Measurements from ENCODE around the gene MOCS1. TPM values are rescaled to one million over a fixed set of nuclear protein-coding genes. Genes with fewer than 3 reads are reported as not detected.

MOCS1 gene
- total RNA-seq, 4 donors from 2014 or later, result 52.0 to 128 (median 81.1) TPM

DNA sequence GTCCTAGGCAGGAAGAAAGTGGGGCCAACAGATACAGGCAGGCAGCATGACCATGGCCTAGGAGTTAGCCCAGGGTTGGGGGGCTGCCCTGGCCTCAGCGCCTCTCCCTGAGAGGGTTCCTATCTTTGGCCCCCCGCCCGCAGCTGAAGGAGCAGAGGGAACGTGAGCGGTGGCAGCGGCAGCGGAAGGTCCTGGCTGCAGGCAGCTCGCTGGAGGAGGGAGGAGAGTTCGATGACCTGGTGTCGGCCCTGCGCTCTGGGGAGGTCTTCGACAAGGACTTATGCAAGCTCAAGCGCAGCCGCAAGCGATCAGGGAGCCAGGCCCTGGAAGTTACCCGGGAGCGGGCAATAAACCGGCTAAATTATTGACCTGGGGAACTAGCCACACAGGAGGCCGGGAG lies 32.6 kb downstream of the MOCS1 start:
- TF ChIP-seq, protein P1, sequence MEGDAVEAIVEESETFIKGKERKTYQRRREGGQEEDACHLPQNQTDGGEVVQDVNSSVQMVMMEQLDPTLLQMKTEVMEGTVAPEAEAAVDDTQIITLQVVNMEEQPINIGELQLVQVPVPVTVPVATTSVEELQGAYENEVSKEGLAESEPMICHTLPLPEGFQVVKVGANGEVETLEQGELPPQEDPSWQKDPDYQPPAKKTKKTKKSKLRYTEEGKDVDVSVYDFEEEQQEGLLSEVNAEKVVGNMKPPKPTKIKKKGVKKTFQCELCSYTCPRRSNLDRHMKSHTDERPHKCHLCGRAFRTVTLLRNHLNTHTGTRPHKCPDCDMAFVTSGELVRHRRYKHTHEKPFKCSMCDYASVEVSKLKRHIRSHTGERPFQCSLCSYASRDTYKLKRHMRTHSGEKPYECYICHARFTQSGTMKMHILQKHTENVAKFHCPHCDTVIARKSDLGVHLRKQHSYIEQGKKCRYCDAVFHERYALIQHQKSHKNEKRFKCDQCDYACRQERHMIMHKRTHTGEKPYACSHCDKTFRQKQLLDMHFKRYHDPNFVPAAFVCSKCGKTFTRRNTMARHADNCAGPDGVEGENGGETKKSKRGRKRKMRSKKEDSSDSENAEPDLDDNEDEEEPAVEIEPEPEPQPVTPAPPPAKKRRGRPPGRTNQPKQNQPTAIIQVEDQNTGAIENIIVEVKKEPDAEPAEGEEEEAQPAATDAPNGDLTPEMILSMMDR (IDR thresholded peaks at IDR 0.05; ENCODE audit: low read depth), result no peak

DNA sequence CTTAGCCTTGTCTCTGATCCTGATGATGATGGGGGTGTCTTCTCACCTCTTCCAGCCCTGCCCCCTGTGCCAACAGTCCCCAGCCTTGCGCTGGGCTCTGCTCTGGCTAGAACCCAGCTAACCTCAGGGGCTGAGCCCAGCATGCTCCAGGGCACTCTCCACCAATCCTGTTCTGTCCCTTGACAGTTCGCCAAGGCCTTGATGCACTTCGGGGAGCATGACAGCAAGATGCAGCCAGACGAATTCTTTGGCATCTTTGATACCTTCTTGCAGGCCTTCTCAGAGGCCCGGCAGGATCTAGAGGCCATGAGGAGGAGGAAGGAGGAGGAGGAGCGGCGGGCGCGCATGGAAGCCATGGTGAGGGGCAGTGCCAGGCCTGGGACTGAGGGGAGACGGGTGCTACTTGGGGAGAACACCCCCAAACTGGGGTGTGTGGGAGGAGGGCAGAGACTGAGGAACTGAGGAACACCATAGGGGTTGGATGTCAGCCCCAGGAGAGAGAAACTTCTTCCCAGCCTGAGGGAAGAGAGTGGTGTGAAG lies 33.1 kb downstream of the MOCS1 start:
- TF ChIP-seq, protein P1 (IDR thresholded peaks at IDR 0.05; ENCODE audit: low read depth), result no peak

DNA sequence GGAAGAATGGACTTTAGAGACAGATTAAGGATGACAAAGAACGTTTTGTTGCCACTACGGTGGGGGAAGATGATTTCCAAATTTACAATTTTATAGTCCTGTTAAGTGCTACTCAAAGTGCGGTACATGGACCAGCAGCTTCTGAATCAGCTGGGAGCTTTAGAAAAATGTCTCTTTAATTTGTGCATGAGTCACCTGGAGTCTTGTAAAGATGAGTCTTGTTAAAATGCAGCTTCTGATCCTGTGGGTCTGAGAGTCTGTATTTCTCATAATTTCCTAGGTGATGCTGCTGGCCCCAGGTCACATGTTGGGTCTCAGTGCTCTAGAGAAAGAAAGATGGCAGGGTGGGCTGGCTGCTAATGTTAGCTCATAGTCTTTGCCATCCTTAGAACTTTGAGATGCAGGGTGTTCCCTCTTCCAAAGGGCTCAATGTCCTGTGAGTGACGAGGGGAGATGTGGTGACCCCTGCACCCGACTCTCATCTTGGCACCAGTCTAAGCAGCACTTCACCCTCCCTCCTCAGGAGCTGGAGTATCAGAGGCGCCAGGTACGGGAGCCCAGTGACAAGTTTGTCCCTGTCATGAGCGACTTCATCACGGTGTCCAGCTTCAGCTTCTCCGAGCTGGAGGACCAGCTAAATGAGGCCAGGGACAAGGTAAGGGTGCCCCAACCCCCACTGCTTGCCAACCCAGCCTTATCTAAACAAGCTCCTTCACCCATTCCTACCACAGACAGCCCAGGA lies 34.5 kb downstream of the MOCS1 start:
- TF ChIP-seq, protein P1 (IDR thresholded peaks at IDR 0.05; ENCODE audit: low read depth), result no peak

DNA sequence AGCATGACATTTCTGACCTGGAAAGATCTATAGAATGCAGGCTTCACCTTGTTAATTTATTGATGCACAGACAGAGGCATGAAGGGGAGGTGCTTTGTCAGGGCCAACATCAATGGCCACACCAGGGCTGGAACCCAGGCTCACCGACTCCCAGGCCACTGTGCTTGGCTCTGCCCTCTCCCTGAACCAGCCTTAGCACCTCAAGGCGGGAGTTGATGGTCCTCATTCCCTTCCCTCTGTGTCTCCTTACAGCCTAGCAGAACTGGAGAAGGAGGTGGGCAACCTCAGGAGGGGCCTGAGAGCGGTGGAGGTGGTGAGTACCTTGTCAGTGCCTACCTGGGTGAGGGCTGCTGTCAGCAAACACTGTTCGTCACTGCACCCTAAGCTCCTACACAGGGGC lies 35.6 kb downstream of the MOCS1 start:
- TF ChIP-seq, protein P1 (IDR thresholded peaks at IDR 0.05; ENCODE audit: low read depth), result no peak

DNA sequence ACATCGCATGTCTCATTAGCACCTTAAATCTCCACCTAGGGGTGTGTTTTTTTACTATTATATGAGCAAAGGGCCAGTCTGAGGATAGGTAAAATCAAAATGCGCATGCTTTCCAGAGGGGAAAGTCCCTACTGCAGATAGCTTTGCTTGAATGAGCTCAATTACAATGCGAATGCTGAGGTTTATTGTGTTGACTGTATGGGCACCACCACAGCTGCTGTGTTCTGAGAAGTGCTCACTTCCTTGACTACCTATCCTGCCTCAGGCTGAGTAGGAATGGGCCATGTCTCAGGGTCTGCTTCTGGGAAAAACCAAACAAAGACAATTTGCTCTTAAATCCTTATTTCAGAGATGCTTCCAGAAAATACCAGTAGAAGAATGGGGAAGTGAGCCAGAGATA lies 36.6 kb downstream of the MOCS1 start:
- TF ChIP-seq, protein P1 (IDR thresholded peaks at IDR 0.05; ENCODE audit: low read depth), result no peak

DNA sequence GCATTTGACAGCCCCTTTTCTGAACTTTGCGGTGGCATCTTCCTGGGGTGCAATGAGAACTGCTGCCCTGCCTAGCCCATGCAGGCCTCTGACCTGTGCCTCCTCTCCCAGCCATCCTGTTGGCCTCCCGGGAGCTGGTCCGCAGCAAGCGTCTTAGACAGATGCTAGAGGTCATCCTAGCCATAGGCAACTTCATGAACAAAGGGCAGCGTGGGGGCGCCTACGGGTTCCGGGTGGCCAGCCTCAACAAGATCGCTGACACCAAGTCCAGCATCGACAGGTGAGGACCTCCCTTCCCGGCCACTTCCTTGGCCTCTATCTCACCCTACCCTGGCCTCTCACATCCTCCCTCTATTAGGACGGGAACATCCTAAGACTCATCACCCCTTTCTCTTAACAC lies 37.6 kb downstream of the MOCS1 start:
- TF ChIP-seq, protein P1 (IDR thresholded peaks at IDR 0.05; ENCODE audit: low read depth), result no peak

DNA sequence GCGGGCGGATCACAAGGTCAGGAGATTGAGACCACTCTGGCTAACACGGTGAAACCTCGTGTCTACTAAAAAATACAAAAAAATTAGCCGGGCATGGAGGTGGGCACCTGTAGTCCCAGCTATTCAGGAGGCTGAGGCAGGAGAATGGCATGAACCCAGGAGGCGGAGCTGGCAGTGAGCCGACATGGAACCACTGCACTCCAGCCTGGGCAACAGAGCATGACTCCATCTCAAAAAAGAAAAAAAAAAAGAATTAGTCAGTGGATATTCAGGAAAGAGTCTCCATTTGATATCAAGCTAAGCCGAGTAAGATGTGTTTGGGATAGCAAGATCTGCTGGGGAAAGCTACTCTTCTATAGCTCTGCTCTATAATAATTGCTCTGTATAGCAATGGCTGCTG lies 41.0 kb downstream of the MOCS1 start:
- TF ChIP-seq, protein P1 (IDR thresholded peaks at IDR 0.05; ENCODE audit: low read depth), result no peak
